Measurements from ENCODE around the gene KIAA1217. TPM values are rescaled to one million over a fixed set of nuclear protein-coding genes. Genes with fewer than 3 reads are reported as not detected.

KIAA1217 gene
- total RNA-seq: under 0.01 and 2.0 TPM in 2 replicates

DNA sequence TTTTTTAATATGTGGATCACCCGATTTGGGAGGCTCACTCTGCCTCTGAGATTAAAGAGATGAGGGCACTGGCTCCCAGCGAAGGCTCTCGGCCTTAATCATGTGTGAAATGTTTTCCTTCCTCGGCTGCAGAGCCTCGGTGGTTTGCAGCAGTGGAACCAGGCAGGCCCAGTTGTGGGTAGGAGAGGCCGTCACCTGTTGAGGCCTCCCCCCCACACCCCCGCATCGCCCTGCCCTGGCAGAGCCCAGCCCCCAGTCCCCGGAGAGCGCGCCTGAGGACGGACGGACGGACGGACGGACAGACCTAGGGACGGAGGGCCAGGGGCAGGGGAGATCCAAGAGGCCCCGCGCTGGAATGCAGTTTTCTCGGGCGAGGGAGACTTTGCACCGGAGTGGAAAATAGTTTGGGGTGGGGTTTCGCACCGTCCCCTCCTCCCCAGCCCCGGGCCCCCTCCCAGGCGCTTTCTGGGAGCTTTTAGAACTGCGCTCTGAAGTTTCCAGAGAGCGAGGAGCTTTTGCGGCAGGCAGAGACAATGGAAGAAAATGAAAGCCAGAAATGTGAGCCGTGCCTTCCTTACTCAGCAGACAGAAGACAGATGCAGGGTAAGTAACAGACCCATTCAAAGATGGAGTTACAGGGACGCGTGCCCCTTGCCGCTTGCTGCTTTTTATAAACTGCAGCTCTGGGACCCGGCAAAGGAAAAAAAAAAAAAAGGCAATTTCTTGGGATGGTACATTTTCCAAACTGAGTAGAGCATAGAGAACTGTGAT, at the start of gene KIAA1217:
Gene KIAA1217 (plus strand): TSS at position 478 of the 771 bp plus-strand sequence. CDS start 56 bp downstream, at position 534.

Small RNA genes lying within 50 kb of the gene (small RNA-seq; reads per million reads assigned to genes)
- not detected for gene AC063961.1 (ENCODE audit: low replicate concordance)
- not detected for gene MIR603 (ENCODE audit: low replicate concordance)

Measured in placental pericyte (primary cell).